ENCODE measurements around the gene SPATA13.
"Not testable (repeated sequence)": the region's sequence is repeated elsewhere in the genome, so short reads cannot be mapped to it uniquely, and the experiment has no call there.

The SPATA13 gene

GRCh38 chr13:24207841-24208667 is 47.5 kb downstream of the SPATA13 start:
- Histone ChIP-seq H3K4me3 (ENCODE audit: low read length) (no peak overlapping the region), H3K27me3 (ENCODE audit: control insufficient read depth, insufficient read depth, low read length) (no peaks in the 10 kb centered on the region), H3K9ac (ENCODE audit: low read depth, low read length) (no peak overlapping the region), H3K4me2 (ENCODE audit: low read length) (no peak overlapping the region), H3K9me3 (replicated peaks; ENCODE audit: low read length) (no peaks in the 10 kb centered on the region), H3K4me1 (ENCODE audit: control insufficient read depth, insufficient read depth, low read length) (peaks cover 8% of the 10 kb centered on the region), H3K36me3 (ENCODE audit: insufficient read depth, low read length) (no peaks in the 10 kb centered on the region)

GRCh38 chr13:24209138-24209537 is 48.6 kb downstream of the SPATA13 start:
- Histone ChIP-seq H3K36me3 (ENCODE audit: insufficient read depth, low read length) (no peaks in the 10 kb centered on the region), H3K4me1 (ENCODE audit: control insufficient read depth, insufficient read depth, low read length) (peaks cover 8% of the 10 kb centered on the region), H3K9me3 (replicated peaks; ENCODE audit: low read length) (no peaks in the 10 kb centered on the region), H3K27me3 (ENCODE audit: control insufficient read depth, insufficient read depth, low read length) (no peaks in the 10 kb centered on the region), H3K9ac (ENCODE audit: low read depth, low read length) (no peak overlapping the region), H3K4me2 (ENCODE audit: low read length) (no peak overlapping the region), H3K4me3 (ENCODE audit: low read length) (no peak overlapping the region)

- Histone ChIP-seq H3K4me1 (ENCODE audit: control insufficient read depth, insufficient read depth, low read length) (peaks cover 8% of the 10 kb centered on the region), H3K27me3 (ENCODE audit: control insufficient read depth, insufficient read depth, low read length) (no peaks in the 10 kb centered on the region), H3K4me3 (ENCODE audit: low read length) (no peak overlapping the region), H3K36me3 (ENCODE audit: insufficient read depth, low read length) (no peaks in the 10 kb centered on the region), H3K9ac (ENCODE audit: low read depth, low read length) (no peak overlapping the region), H3K9me3 (replicated peaks; ENCODE audit: low read length) (no peaks in the 10 kb centered on the region), H3K4me2 (ENCODE audit: low read length) (no peak overlapping the region)
Measured at GRCh38 chr13:24212254-24212653, 51.7 kb downstream of the SPATA13 start.

GRCh38 chr13:24212674-24213073 is 52.2 kb downstream of the SPATA13 start:
- Histone ChIP-seq H3K4me1 (ENCODE audit: control insufficient read depth, insufficient read depth, low read length) (peaks cover 12% of the 10 kb centered on the region), H3K27me3 (ENCODE audit: control insufficient read depth, insufficient read depth, low read length) (no peaks in the 10 kb centered on the region), H3K36me3 (ENCODE audit: insufficient read depth, low read length) (no peaks in the 10 kb centered on the region), H3K9ac (ENCODE audit: low read depth, low read length) (no peak overlapping the region), H3K9me3 (replicated peaks; ENCODE audit: low read length) (no peaks in the 10 kb centered on the region), H3K4me3 (ENCODE audit: low read length) (no peak overlapping the region), H3K4me2 (ENCODE audit: low read length) (no peak overlapping the region)

- Histone ChIP-seq H3K9me3 (replicated peaks; ENCODE audit: low read length) (no peaks in the 10 kb centered on the region), H3K36me3 (ENCODE audit: insufficient read depth, low read length) (no peaks in the 10 kb centered on the region), H3K27me3 (ENCODE audit: control insufficient read depth, insufficient read depth, low read length) (no peaks in the 10 kb centered on the region), H3K9ac (ENCODE audit: low read depth, low read length) (no peak overlapping the region), H3K4me1 (ENCODE audit: control insufficient read depth, insufficient read depth, low read length) (peaks cover 6% of the 10 kb centered on the region), H3K4me3 (ENCODE audit: low read length) (no peak overlapping the region), H3K4me2 (ENCODE audit: low read length) (no peak overlapping the region)
Measured at GRCh38 chr13:24213932-24214331, 53.4 kb downstream of the SPATA13 start.

- H3K4me3 ChIP-seq (ENCODE audit: low read length), result no peak overlapping the region
- no peaks in the 10 kb centered on the region for H3K9me3 ChIP-seq (replicated peaks; ENCODE audit: low read length)
- peaks cover 6% of the 10 kb centered on the region for H3K4me1 ChIP-seq (ENCODE audit: control insufficient read depth, insufficient read depth, low read length)
- no peak overlapping the region for H3K9ac ChIP-seq (ENCODE audit: low read depth, low read length)
- H3K27me3 ChIP-seq (ENCODE audit: control insufficient read depth, insufficient read depth, low read length), result no peaks in the 10 kb centered on the region
- no peaks in the 10 kb centered on the region for H3K36me3 ChIP-seq (ENCODE audit: insufficient read depth, low read length)
- H3K4me2 ChIP-seq (ENCODE audit: low read length), result no peak overlapping the region
Measured at GRCh38 chr13:24214528-24214927, 54.0 kb downstream of the SPATA13 start.

GRCh38 chr13:24215126-24215525 is 54.6 kb downstream of the SPATA13 start:
- Histone ChIP-seq H3K9ac (ENCODE audit: low read depth, low read length) (no peak overlapping the region), H3K27me3 (ENCODE audit: control insufficient read depth, insufficient read depth, low read length) (no peaks in the 10 kb centered on the region), H3K9me3 (replicated peaks; ENCODE audit: low read length) (no peaks in the 10 kb centered on the region), H3K4me2 (ENCODE audit: low read length) (no peak overlapping the region), H3K4me1 (ENCODE audit: control insufficient read depth, insufficient read depth, low read length) (peaks cover 6% of the 10 kb centered on the region), H3K4me3 (ENCODE audit: low read length) (no peak overlapping the region), H3K36me3 (ENCODE audit: insufficient read depth, low read length) (no peaks in the 10 kb centered on the region)

GRCh38 chr13:24215732-24216131 is 55.2 kb downstream of the SPATA13 start:
- H3K36me3 ChIP-seq (ENCODE audit: insufficient read depth, low read length), result no peaks in the 10 kb centered on the region
- no peak overlapping the region for H3K4me3 ChIP-seq (ENCODE audit: low read length)
- peaks cover 6% of the 10 kb centered on the region for H3K4me1 ChIP-seq (ENCODE audit: control insufficient read depth, insufficient read depth, low read length)
- H3K4me2 ChIP-seq (ENCODE audit: low read length), result no peak overlapping the region
- H3K9ac ChIP-seq (ENCODE audit: low read depth, low read length), result no peak overlapping the region
- no peaks in the 10 kb centered on the region for H3K27me3 ChIP-seq (ENCODE audit: control insufficient read depth, insufficient read depth, low read length)
- no peaks in the 10 kb centered on the region for H3K9me3 ChIP-seq (replicated peaks; ENCODE audit: low read length)

- peaks cover 6% of the 10 kb centered on the region for H3K4me1 ChIP-seq (ENCODE audit: control insufficient read depth, insufficient read depth, low read length)
Measured at GRCh38 chr13:24216176-24216575, 55.7 kb downstream of the SPATA13 start.

GRCh38 chr13:24216779-24217178 is 56.3 kb downstream of the SPATA13 start:
- H3K4me1 ChIP-seq (ENCODE audit: control insufficient read depth, insufficient read depth, low read length); H3K4me2 ChIP-seq (ENCODE audit: low read length); H3K36me3 ChIP-seq (ENCODE audit: insufficient read depth, low read length): not testable (repeated sequence)

More at GRCh38 chr13:24216176-24216575, 55.7 kb downstream of the SPATA13 start:
- no peak overlapping the region for H3K4me3 ChIP-seq (ENCODE audit: low read length)
- no peaks in the 10 kb centered on the region for H3K36me3 ChIP-seq (ENCODE audit: insufficient read depth, low read length)
- H3K9me3 ChIP-seq (replicated peaks; ENCODE audit: low read length), result no peaks in the 10 kb centered on the region
- H3K9ac ChIP-seq (ENCODE audit: low read depth, low read length), result no peak overlapping the region
- H3K4me2 ChIP-seq (ENCODE audit: low read length), result no peak overlapping the region
- no peaks in the 10 kb centered on the region for H3K27me3 ChIP-seq (ENCODE audit: control insufficient read depth, insufficient read depth, low read length)

GRCh38 chr13:24217601-24218281 is 57.2 kb downstream of the SPATA13 start:
- H3K4me2 ChIP-seq (ENCODE audit: low read length), result no peak overlapping the region
- H3K4me3 ChIP-seq (ENCODE audit: low read length), result no peak overlapping the region
- no peak overlapping the region for H3K9ac ChIP-seq (ENCODE audit: low read depth, low read length)
- peaks cover 6% of the 10 kb centered on the region for H3K4me1 ChIP-seq (ENCODE audit: control insufficient read depth, insufficient read depth, low read length)
- no peaks in the 10 kb centered on the region for H3K9me3 ChIP-seq (replicated peaks; ENCODE audit: low read length)
- H3K27me3 ChIP-seq (ENCODE audit: control insufficient read depth, insufficient read depth, low read length), result no peaks in the 10 kb centered on the region
- no peaks in the 10 kb centered on the region for H3K36me3 ChIP-seq (ENCODE audit: insufficient read depth, low read length)

More at GRCh38 chr13:24216779-24217178, 56.3 kb downstream of the SPATA13 start:
- not testable (repeated sequence) for H3K27me3 ChIP-seq (ENCODE audit: control insufficient read depth, insufficient read depth, low read length); H3K9me3 ChIP-seq (replicated peaks; ENCODE audit: low read length); H3K9ac ChIP-seq (ENCODE audit: low read depth, low read length); H3K4me3 ChIP-seq (ENCODE audit: low read length)
